DOHH2 (cell line): ENCODE data around the gene PFDN5.

ENCODE experiments used
- CTCF ChIP-seq: fragments of 200-600 bp; sonication (generic); IDR thresholded peaks from one replicate; pipeline ENCODE4 v1.5.1; 2014; ENCODE audit warnings: antibody characterized with exemption, mild to moderate bottlenecking, low read depth, low read length; ENCODE audit not compliant: poor library complexity, severe bottlenecking
- EZH2phosphoT487 ChIP-seq: fragments of 200-600 bp; sonication (generic); IDR thresholded peaks from 2 replicates; pipeline ENCODE4 v1.6.1; 2017; ENCODE audit warnings: borderline replicate concordance, mild to moderate bottlenecking, antibody characterized with exemption, low read length, moderate library complexity, mixed read lengths

- TF ChIP-seq EZH2phosphoT487: no peak
- TF ChIP-seq CTCF: no peak
Measured at GRCh38 chr12:53333845-53334244, 38.5 kb downstream of the PFDN5 start.
